ENCODE results near the gene EIF3K.
"Not testable (repeated sequence)": the region's sequence is repeated elsewhere in the genome, so short reads cannot be mapped to it uniquely, and the experiment has no call there.

The EIF3K gene

GRCh38 chr19:38596057-38596981 is 22.7 kb upstream of the EIF3K start:
- no peak overlapping the region for H2BK5ac ChIP-seq (ENCODE audit: low read length)
- DNase-seq: peak; percentile 91
- H3K27me3 ChIP-seq (ENCODE audit: insufficient read depth, low read length, poor library complexity): no peaks in the 10 kb centered on the region
- peak overlapping the region; percentile 49 for H3K4me3 ChIP-seq (ENCODE audit: low read length)
- H3K18ac ChIP-seq (ENCODE audit: low read length): no peak overlapping the region
- no peak overlapping the region for H2BK120ac ChIP-seq (ENCODE audit: low read depth, low read length)
- no CpG with 5 or more reads among the region's 55 CpGs for WGBS (ENCODE audit: extremely low coverage, insufficient coverage, low lambda C conversion rate)
- no peak overlapping the region for H4K8ac ChIP-seq (ENCODE audit: low read depth, low read length)
- H3K56ac ChIP-seq (ENCODE audit: low read length): peak overlapping the region; percentile 83
- no peaks in the 10 kb centered on the region for H3K79me1 ChIP-seq (ENCODE audit: low read length)
- no peaks in the 10 kb centered on the region for H3K36me3 ChIP-seq (ENCODE audit: control insufficient read depth, insufficient read depth, low read length)
- H3K9ac ChIP-seq (ENCODE audit: low read length): peak overlapping the region; percentile 44
- no peak overlapping the region for H2AK5ac ChIP-seq (ENCODE audit: low read length)
- no peak overlapping the region for H3K23ac ChIP-seq (ENCODE audit: low read length)
- no peaks in the 10 kb centered on the region for H3K4me1 ChIP-seq (ENCODE audit: control insufficient read depth, low read depth, low read length)
- no peaks in the 10 kb centered on the region for H3K79me2 ChIP-seq (ENCODE audit: control insufficient read depth, insufficient read depth, low read length)
- no peak overlapping the region for H3K4ac ChIP-seq (ENCODE audit: low read depth, low read length)
- H2BK15ac ChIP-seq (replicated peaks; ENCODE audit: low read depth): no peak overlapping the region
- H3K4me2 ChIP-seq (ENCODE audit: low read length): peak overlapping the region; percentile 87
- H3K27ac ChIP-seq (ENCODE audit: low read depth, low read length): no peak overlapping the region
- no peak overlapping the region for H4K5ac ChIP-seq (ENCODE audit: low read length)

GRCh38 chr19:38597075-38597474 is 21.9 kb upstream of the EIF3K start:
- Histone ChIP-seq H2BK15ac (replicated peaks; ENCODE audit: low read depth) (no peak overlapping the region), H2BK120ac (ENCODE audit: low read depth, low read length) (no peak overlapping the region), H4K5ac (ENCODE audit: low read length) (no peak overlapping the region), H3K4me1 (ENCODE audit: control insufficient read depth, low read depth, low read length) (no peaks in the 10 kb centered on the region), H3K23ac (ENCODE audit: low read length) (no peak overlapping the region), H4K8ac (ENCODE audit: low read depth, low read length) (no peak overlapping the region), H3K4me2 (ENCODE audit: low read length) (no peak overlapping the region), H3K36me3 (ENCODE audit: control insufficient read depth, insufficient read depth, low read length) (no peaks in the 10 kb centered on the region), H3K79me1 (ENCODE audit: low read length) (no peaks in the 10 kb centered on the region), H3K9ac (ENCODE audit: low read length) (no peak overlapping the region), H3K27me3 (ENCODE audit: insufficient read depth, low read length, poor library complexity) (no peaks in the 10 kb centered on the region), H3K79me2 (ENCODE audit: control insufficient read depth, insufficient read depth, low read length) (no peaks in the 10 kb centered on the region), H2BK5ac (ENCODE audit: low read length) (no peak overlapping the region), H3K18ac (ENCODE audit: low read length) (no peak overlapping the region), H2AK5ac (ENCODE audit: low read length) (no peak overlapping the region), H3K56ac (ENCODE audit: low read length) (no peak overlapping the region), H3K4ac (ENCODE audit: low read depth, low read length) (no peak overlapping the region), H3K27ac (ENCODE audit: low read depth, low read length) (no peak overlapping the region), H3K4me3 (ENCODE audit: low read length) (no peak overlapping the region)
- DNase-seq: no peak
- WGBS (ENCODE audit: extremely low coverage, insufficient coverage, low lambda C conversion rate): no CpG with 5 or more reads among the region's 11 CpGs

- Histone ChIP-seq H3K18ac (ENCODE audit: low read length) (no peak overlapping the region), H3K9ac (ENCODE audit: low read length) (no peak overlapping the region), H3K79me2 (ENCODE audit: control insufficient read depth, insufficient read depth, low read length) (no peaks in the 10 kb centered on the region), H3K79me1 (ENCODE audit: low read length) (no peaks in the 10 kb centered on the region), H3K27me3 (ENCODE audit: insufficient read depth, low read length, poor library complexity) (no peaks in the 10 kb centered on the region), H2BK5ac (ENCODE audit: low read length) (no peak overlapping the region), H4K8ac (ENCODE audit: low read depth, low read length) (no peak overlapping the region), H3K4me1 (ENCODE audit: control insufficient read depth, low read depth, low read length) (no peaks in the 10 kb centered on the region), H3K4me2 (ENCODE audit: low read length) (no peak overlapping the region), H4K5ac (ENCODE audit: low read length) (no peak overlapping the region), H3K4me3 (ENCODE audit: low read length) (no peak overlapping the region), H3K23ac (ENCODE audit: low read length) (no peak overlapping the region), H2BK15ac (replicated peaks; ENCODE audit: low read depth) (no peak overlapping the region), H3K27ac (ENCODE audit: low read depth, low read length) (no peak overlapping the region), H2BK120ac (ENCODE audit: low read depth, low read length) (no peak overlapping the region), H3K36me3 (ENCODE audit: control insufficient read depth, insufficient read depth, low read length) (no peaks in the 10 kb centered on the region), H2AK5ac (ENCODE audit: low read length) (no peak overlapping the region), H3K56ac (ENCODE audit: low read length) (no peak overlapping the region), H3K4ac (ENCODE audit: low read depth, low read length) (no peak overlapping the region)
- no peak for DNase-seq
- WGBS (ENCODE audit: extremely low coverage, insufficient coverage, low lambda C conversion rate): no CpG with 5 or more reads among the region's 11 CpGs
Measured at GRCh38 chr19:38599722-38600121, 19.3 kb upstream of the EIF3K start.

GRCh38 chr19:38602856-38603255 is 16.1 kb upstream of the EIF3K start:
- H3K36me3 ChIP-seq (ENCODE audit: control insufficient read depth, insufficient read depth, low read length); H3K4me2 ChIP-seq (ENCODE audit: low read length); H3K23ac ChIP-seq (ENCODE audit: low read length); H3K9ac ChIP-seq (ENCODE audit: low read length); H3K18ac ChIP-seq (ENCODE audit: low read length); H3K4me1 ChIP-seq (ENCODE audit: control insufficient read depth, low read depth, low read length); H4K5ac ChIP-seq (ENCODE audit: low read length); H4K8ac ChIP-seq (ENCODE audit: low read depth, low read length); H2AK5ac ChIP-seq (ENCODE audit: low read length); H3K4ac ChIP-seq (ENCODE audit: low read depth, low read length); H3K27me3 ChIP-seq (ENCODE audit: insufficient read depth, low read length, poor library complexity); H2BK5ac ChIP-seq (ENCODE audit: low read length); H3K79me2 ChIP-seq (ENCODE audit: control insufficient read depth, insufficient read depth, low read length); H3K27ac ChIP-seq (ENCODE audit: low read depth, low read length); H3K79me1 ChIP-seq (ENCODE audit: low read length); H2BK120ac ChIP-seq (ENCODE audit: low read depth, low read length); H3K4me3 ChIP-seq (ENCODE audit: low read length); H3K56ac ChIP-seq (ENCODE audit: low read length); DNase-seq; H2BK15ac ChIP-seq (replicated peaks; ENCODE audit: low read depth): not testable (repeated sequence)
- 49% methylated on average over 2 of the region's 5 CpGs for WGBS (ENCODE audit: extremely low coverage, insufficient coverage, low lambda C conversion rate)

GRCh38 chr19:38606131-38606530 is 12.9 kb upstream of the EIF3K start:
- Histone ChIP-seq H3K4ac (ENCODE audit: low read depth, low read length) (no peak overlapping the region), H2BK120ac (ENCODE audit: low read depth, low read length) (no peak overlapping the region), H4K5ac (ENCODE audit: low read length) (no peak overlapping the region), H3K23ac (ENCODE audit: low read length) (no peak overlapping the region), H3K79me2 (ENCODE audit: control insufficient read depth, insufficient read depth, low read length) (no peaks in the 10 kb centered on the region), H2BK15ac (replicated peaks; ENCODE audit: low read depth) (no peak overlapping the region), H3K4me3 (ENCODE audit: low read length) (no peak overlapping the region), H4K8ac (ENCODE audit: low read depth, low read length) (no peak overlapping the region), H3K79me1 (ENCODE audit: low read length) (no peaks in the 10 kb centered on the region), H3K4me1 (ENCODE audit: control insufficient read depth, low read depth, low read length) (no peaks in the 10 kb centered on the region), H3K18ac (ENCODE audit: low read length) (no peak overlapping the region), H3K27ac (ENCODE audit: low read depth, low read length) (no peak overlapping the region), H2BK5ac (ENCODE audit: low read length) (no peak overlapping the region), H2AK5ac (ENCODE audit: low read length) (no peak overlapping the region), H3K4me2 (ENCODE audit: low read length) (no peak overlapping the region), H3K27me3 (ENCODE audit: insufficient read depth, low read length, poor library complexity) (no peaks in the 10 kb centered on the region), H3K9ac (ENCODE audit: low read length) (no peak overlapping the region), H3K56ac (ENCODE audit: low read length) (no peak overlapping the region), H3K36me3 (ENCODE audit: control insufficient read depth, insufficient read depth, low read length) (no peaks in the 10 kb centered on the region)
- no CpG with 5 or more reads among the region's 6 CpGs for WGBS (ENCODE audit: extremely low coverage, insufficient coverage, low lambda C conversion rate)
- DNase-seq: no peak
